H9 (cell line): ENCODE results near the gene AIFM1. TPM values are rescaled to one million over a fixed set of nuclear protein-coding genes. Genes with fewer than 3 reads are reported as not detected.

ENCODE experiments used
- DNase-seq: peaks from one replicate; pipeline ENCODE4 v3.0.0-alpha.2; 2017
- H2AFZ ChIP-seq: one replicate; pipeline ENCODE4 v1.6.1; 2013; ENCODE audit warnings: mild to moderate bottlenecking, low read length, control low read depth, moderate library complexity
- H2AK5ac ChIP-seq: 2 replicates; pipeline ENCODE4 v1.6.1; 2013; ENCODE audit warnings: low read length, control low read depth, mixed read lengths; ENCODE audit not compliant: insufficient read length
- H2BK120ac ChIP-seq: one replicate; pipeline ENCODE4 v1.6.1; 2013; ENCODE audit warnings: low read depth, mild to moderate bottlenecking, low read length, control low read depth, inconsistent platforms; ENCODE audit not compliant: poor library complexity, severe bottlenecking
- H2BK12ac ChIP-seq: 2 replicates; pipeline ENCODE4 v1.6.1; 2013; ENCODE audit warnings: low read length, control low read depth, mixed read lengths, low read depth; ENCODE audit not compliant: insufficient read length
- H2BK15ac ChIP-seq: 2 replicates; pipeline ENCODE4 v1.6.1; 2013; ENCODE audit warnings: low read depth, low read length, control low read depth
- H2BK20ac ChIP-seq: one replicate; pipeline ENCODE4 v1.6.1; 2013; ENCODE audit warnings: low read depth, mild to moderate bottlenecking, low read length, control low read depth, inconsistent platforms; ENCODE audit not compliant: poor library complexity, severe bottlenecking
- H2BK5ac ChIP-seq: 2 replicates; pipeline ENCODE4 v1.6.1; 2013; ENCODE audit warnings: low read length, control low read depth, mixed read lengths; ENCODE audit not compliant: insufficient read length
- H3K14ac ChIP-seq: 2 replicates; pipeline ENCODE4 v1.6.1; 2013; ENCODE audit warnings: low read length, control low read depth; ENCODE audit not compliant: insufficient read depth
- H3K18ac ChIP-seq: 2 replicates; pipeline ENCODE4 v1.6.1; 2013; ENCODE audit warnings: low read depth, mild to moderate bottlenecking, mixed read lengths, low read length, control low read depth; ENCODE audit not compliant: insufficient read length
- H3K23ac ChIP-seq: 2 replicates; pipeline ENCODE4 v1.6.1; 2013; ENCODE audit warnings: low read length, control low read depth, mixed read lengths, low read depth; ENCODE audit not compliant: insufficient read length
- H3K23me2 ChIP-seq: 2 replicates; pipeline ENCODE4 v1.6.1; 2013; ENCODE audit warnings: low read depth, mild to moderate bottlenecking, mixed read lengths, low read length, control low read depth; ENCODE audit not compliant: insufficient read length, poor library complexity, severe bottlenecking
- H3K27ac ChIP-seq: 2 replicates; pipeline ENCODE4 v1.5.1; 2013; ENCODE audit warnings: low read length, control low read depth, mixed read lengths, low read depth; ENCODE audit not compliant: insufficient read length
- H3K27me3 ChIP-seq: 2 replicates; pipeline ENCODE4 v1.6.1; 2013; ENCODE audit warnings: low read length, control low read depth, inconsistent platforms; ENCODE audit not compliant: insufficient read depth
- H3K4ac ChIP-seq: 2 replicates; pipeline ENCODE4 v1.6.1; 2013; ENCODE audit warnings: low read depth, mild to moderate bottlenecking, control low read depth, inconsistent platforms, low read length, moderate library complexity
- H3K4me1 ChIP-seq: 2 replicates; pipeline ENCODE4 v1.6.1; 2013; ENCODE audit warnings: low read length, control low read depth, inconsistent platforms; ENCODE audit not compliant: insufficient read depth
- H3K4me2 ChIP-seq: 2 replicates; pipeline ENCODE4 v1.6.1; 2013; ENCODE audit warnings: low read length, control low read depth, mixed read lengths; ENCODE audit not compliant: insufficient read length, insufficient read depth
- H3K56ac ChIP-seq: 2 replicates; pipeline ENCODE4 v1.6.1; 2013; ENCODE audit warnings: low read depth, mild to moderate bottlenecking, mixed read lengths, low read length, control low read depth; ENCODE audit not compliant: insufficient read length
- H3K79me1 ChIP-seq: 2 replicates; pipeline ENCODE4 v1.6.1; 2013; ENCODE audit warnings: low read depth, mild to moderate bottlenecking, moderate library complexity, low read length, control low read depth, inconsistent platforms; ENCODE audit not compliant: insufficient read depth, poor library complexity, severe bottlenecking
- H3K79me2 ChIP-seq: 2 replicates; pipeline ENCODE4 v1.6.1; 2013; ENCODE audit warnings: low read length, control low read depth, inconsistent platforms; ENCODE audit not compliant: insufficient read depth
- H3K9ac ChIP-seq: 2 replicates; pipeline ENCODE4 v1.6.1; 2013; ENCODE audit warnings: low read length, control low read depth, mixed read lengths; ENCODE audit not compliant: insufficient read length; ENCODE audit errors: extremely low read depth
- H3K9me3 ChIP-seq: one replicate; pipeline ENCODE4 v1.6.1; 2013; ENCODE audit warnings: low read depth, low read length, inconsistent platforms; ENCODE audit not compliant: control insufficient read depth
- H3T11ph ChIP-seq: one replicate; pipeline ENCODE4 v1.6.1; 2013; ENCODE audit warnings: mild to moderate bottlenecking, low read length, control low read depth, inconsistent platforms
- H4K20me1 ChIP-seq: one replicate; pipeline ENCODE4 v1.6.1; 2013; ENCODE audit not compliant: control insufficient read depth, insufficient read length, insufficient read depth
- H4K5ac ChIP-seq: 2 replicates; pipeline ENCODE4 v1.6.1; 2013; ENCODE audit warnings: low read depth, mild to moderate bottlenecking, mixed read lengths, low read length, control low read depth; ENCODE audit not compliant: insufficient read length
- H4K8ac ChIP-seq: replicated peaks from 2 replicates; pipeline ENCODE4 v1.6.1; 2013; ENCODE audit warnings: low read length, control low read depth, mixed read lengths, low read depth; ENCODE audit not compliant: insufficient read length
- H4K91ac ChIP-seq: 2 replicates; pipeline ENCODE4 v1.6.1; 2013; ENCODE audit warnings: low read depth, mild to moderate bottlenecking, moderate library complexity, mixed read lengths, low read length, control low read depth; ENCODE audit not compliant: insufficient read length
- H3K27ac Mint-ChIP-seq, 3 experiments: 2 replicates in 2 of 3; 3 replicates in 1 of 3; pipeline ENCODE4 v1.8.0; 2020 to 2021; ENCODE audit warnings: mixed read lengths in 3 of 3, mild to moderate bottlenecking in 1 of 3, moderate library complexity in 1 of 3
- H3K27me3 Mint-ChIP-seq: 2 replicates; pipeline ENCODE4 v1.8.0; 2021; ENCODE audit warnings: low read depth, mild to moderate bottlenecking, moderate library complexity, mixed read lengths
- H3K36me3 Mint-ChIP-seq, 3 experiments: 2 replicates in 2 of 3; 3 replicates in 1 of 3; pipeline ENCODE4 v1.8.0; 2020 to 2021; ENCODE audit warnings: low read depth in 3 of 3, mixed read lengths in 3 of 3; ENCODE audit not compliant: insufficient read depth in 1 of 3
- H3K4me1 Mint-ChIP-seq, 2 experiments: 2 replicates each; pipeline ENCODE4 v1.8.0; 2020; ENCODE audit warnings: mixed read lengths in 2 of 2
- H3K4me3 Mint-ChIP-seq, 2 experiments: 2 replicates in 1 of 2; 3 replicates in 1 of 2; pipeline ENCODE4 v1.8.0; 2020 to 2021; ENCODE audit warnings: mild to moderate bottlenecking in 2 of 2, mixed read lengths in 2 of 2, moderate library complexity in 1 of 2
- H3K9me3 Mint-ChIP-seq, 2 experiments: 2 replicates in 1 of 2; 3 replicates in 1 of 2; pipeline ENCODE4 v1.8.0; 2020; ENCODE audit warnings: mild to moderate bottlenecking in 2 of 2, mixed read lengths in 2 of 2, moderate library complexity in 1 of 2
- CTCF ChIP-seq: fragments of 200-600 bp; sonication (generic); conservative IDR thresholded peaks from 3 replicates; pipeline ENCODE4 v1.8.0; 2021; ENCODE audit warnings: antibody characterized with exemption, mild to moderate bottlenecking
- WGBS: extraction: QIAGEN DNeasy Blood & Tissue Kit; methylation state at CpG from one replicate; pipeline ENCODE4 v1.1.7; 2013; ENCODE audit warnings: missing lambda C conversion rate, low lambda C conversion rate, mixed read lengths; ENCODE audit not compliant: insufficient read length; ENCODE audit errors: extremely low coverage; 5-methylcytosine and 5-hydroxymethylcytosine counted together
- total RNA-seq: library from RNA; stranded (reverse); gene quantifications from 2 replicates; pipeline ENCODE4 v1.2.1, GENCODE V29; 2021

AIFM1 gene
- total RNA-seq, 1 experiment from 2014 or later: 43.7 TPM

- Histone ChIP-seq H3K27ac (no peak overlapping the region), H2AK5ac (no peak overlapping the region), H3K4ac (no peak overlapping the region), H2BK120ac (no peak overlapping the region), H2BK12ac (no peak overlapping the region), H3T11ph (no peak overlapping the region), H4K20me1 (no peaks in the 10 kb centered on the region), H3K9me3 (peaks cover 6% of the 10 kb centered on the region), H3K23ac (no peak overlapping the region), H3K9ac (no peak overlapping the region), H4K5ac (no peak overlapping the region), H2BK5ac (no peak overlapping the region), H3K4me1 (no peaks in the 10 kb centered on the region), H3K56ac (no peak overlapping the region), H3K14ac (no peak overlapping the region), H2AFZ (no peak overlapping the region), H4K8ac (no peak overlapping the region), H3K79me2 (no peaks in the 10 kb centered on the region), H2BK15ac (no peak overlapping the region), H4K91ac (no peak overlapping the region), H2BK20ac (no peak overlapping the region), H3K18ac (no peak overlapping the region), H3K23me2 (no peaks in the 10 kb centered on the region), H3K79me1 (no peaks in the 10 kb centered on the region), H3K4me2 (no peak overlapping the region), H3K27me3 (no peaks in the 10 kb centered on the region)
- Mint-ChIP-seq H3K9me3 (peaks cover 0 to 69% of the 10 kb centered on the region in 2 experiments; a peak in 2 of 5 replicates), H3K27me3 (no peaks in the 10 kb centered on the region), H3K36me3 (peaks cover 30 to 58% (median 38%) of the 10 kb centered on the region in 3 experiments; a peak in 6 of 7 replicates), H3K4me3 (no peak overlapping the region), H3K4me1 (no peaks in the 10 kb centered on the region), H3K27ac (no peak overlapping the region)
- DNase-seq: no peak
- TF ChIP-seq CTCF: no peak
- WGBS: no CpG with 5 or more reads among the region's 5 CpGs
These were observed 34.7 kb downstream of the AIFM1 start for GRCh38 chrX:130130990-130131389.
